GM19463 (cell line): ENCODE results near the gene SOX3.

Source experiments
- ATAC-seq: cut with Tn5 transposase; IDR thresholded peaks from one replicate; pipeline ENCODE4 v1.9.1; 2021; ENCODE audit warnings: mild to moderate bottlenecking, moderate library complexity; ENCODE audit not compliant: unreplicated experiment

Gene SOX3

DNA sequence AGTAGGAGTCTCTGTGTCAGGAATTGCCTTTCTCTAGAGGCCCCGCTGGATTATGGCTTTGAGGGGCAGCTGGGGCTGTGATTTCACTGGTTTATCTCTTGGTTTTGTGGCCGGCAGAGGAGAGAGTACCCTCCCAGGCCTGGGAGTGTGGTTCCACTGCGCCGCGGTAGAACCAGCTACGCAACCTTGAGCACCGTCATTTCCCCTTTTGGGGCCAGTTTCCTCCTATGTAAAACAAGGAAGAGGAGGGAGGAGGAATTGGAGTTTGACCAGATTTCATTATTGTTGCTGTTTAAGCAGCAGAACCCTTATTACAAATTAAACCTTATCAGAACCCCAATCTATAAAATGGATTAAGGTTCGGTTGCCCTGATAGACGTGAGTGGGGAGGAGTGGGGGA lies 4.4 kb downstream of the SOX3 start:
- no peak for ATAC-seq

DNA sequence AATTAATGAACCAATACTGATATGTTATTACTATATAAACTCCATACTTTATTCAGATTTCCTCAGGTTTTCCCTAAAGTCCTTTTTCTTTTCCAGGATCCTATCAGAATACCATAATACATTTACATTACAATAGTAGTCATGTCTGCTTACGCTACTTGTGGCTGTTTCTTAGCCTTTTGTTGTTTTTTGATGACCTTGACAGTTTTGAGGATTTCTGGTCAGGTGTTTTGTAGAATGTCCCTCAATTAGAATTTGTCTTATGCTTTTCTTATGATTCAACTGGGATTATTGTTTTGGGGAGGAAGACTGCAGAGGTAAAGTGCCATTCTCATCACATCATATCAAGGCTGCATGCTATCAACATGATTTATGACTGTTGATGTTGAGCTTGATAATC lies 9.1 kb downstream of the SOX3 start:
- ATAC-seq = no peak

DNA sequence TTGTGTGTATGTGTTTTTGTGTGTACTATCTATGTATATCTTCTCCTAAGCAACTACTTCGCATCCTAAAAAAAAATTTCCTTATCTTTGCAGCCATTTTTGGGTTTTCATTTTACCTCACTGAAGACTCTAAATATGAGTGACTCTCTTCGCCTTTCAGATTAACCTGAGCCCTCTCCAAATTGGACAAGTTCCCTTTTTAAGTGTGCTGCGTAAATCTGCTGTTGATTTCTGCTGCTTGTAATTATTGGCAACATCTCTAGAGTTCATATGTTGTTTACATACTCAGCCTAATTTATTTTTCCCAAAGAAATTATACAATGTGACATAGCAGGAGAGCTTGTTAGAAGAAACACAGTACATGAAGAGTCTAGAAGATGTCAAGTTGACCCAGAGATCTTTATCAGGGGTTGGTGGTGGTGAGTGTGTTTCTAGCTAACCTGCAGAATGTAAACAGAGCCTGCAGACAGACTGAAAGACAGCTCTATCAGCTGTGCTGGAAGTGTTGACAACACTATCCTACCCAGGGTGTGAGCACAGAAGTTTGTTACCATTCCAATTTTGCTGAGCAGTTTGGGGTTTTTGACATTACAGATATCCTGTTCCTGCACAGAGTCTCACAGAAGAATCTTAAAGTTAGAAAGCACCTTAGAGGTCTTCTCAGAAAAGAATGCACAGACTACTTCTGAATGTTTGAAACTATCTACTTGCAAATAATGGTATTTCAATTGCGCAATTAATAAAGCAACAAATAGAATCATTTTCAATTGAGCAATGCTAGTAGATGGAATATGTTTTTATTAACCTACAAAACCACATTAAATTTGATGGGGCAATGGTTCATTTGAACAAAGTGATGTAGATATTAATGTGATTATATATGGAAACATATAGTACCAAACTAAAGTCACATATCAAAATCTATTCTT lies 12.5 kb downstream of the SOX3 start:
- no peak for ATAC-seq

GRCh38 chrX:140480765-140481164 lies 24.1 kb downstream of the SOX3 start:
- no peak for ATAC-seq

DNA sequence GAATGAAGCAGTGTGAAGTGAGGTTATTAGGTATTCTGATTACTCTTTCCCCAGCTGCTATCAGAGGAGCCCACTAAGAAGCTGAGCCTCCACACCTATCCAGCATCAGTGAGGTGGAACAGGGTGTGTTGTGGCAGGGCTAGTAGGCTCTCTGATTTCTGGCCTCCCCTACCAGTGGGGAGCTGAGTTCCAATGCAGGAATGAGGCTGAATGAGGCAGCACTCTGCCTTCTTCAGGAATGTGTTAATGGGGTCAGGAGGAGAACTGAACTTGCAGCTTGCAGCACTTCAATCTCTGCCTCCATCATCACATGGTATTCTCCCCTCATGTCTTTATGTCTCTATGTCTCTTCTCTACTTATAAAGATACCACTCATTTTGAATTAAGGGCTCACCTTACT lies 26.9 kb downstream of the SOX3 start:
- no peak for ATAC-seq

DNA sequence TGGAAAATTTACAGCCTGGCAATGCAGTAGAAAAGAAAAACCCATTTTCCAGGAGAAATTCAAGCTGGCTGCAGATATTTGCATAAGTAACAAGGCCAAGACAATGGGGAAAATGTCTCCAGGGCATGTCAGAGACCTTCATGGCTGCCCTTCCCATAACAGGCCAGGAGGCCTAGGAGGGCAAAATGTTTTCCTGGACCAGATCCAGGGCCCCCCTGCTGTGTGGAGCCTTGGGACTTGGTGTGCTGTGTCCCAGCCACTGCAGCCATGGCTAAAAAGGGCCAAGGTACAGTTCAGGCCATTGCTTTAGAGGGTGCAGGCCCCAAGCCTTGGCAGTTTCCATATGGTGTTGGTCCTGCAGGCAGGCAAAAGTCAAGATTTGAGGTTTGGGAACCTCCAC lies 29.8 kb downstream of the SOX3 start:
- no peak for ATAC-seq

GRCh38 chrX:140467211-140467610 lies 37.7 kb downstream of the SOX3 start:
- ATAC-seq = no peak
